HG03108 (cell line): ENCODE measurements around the gene ZNF462.

Experiments used
- ATAC-seq: cut with Tn5 transposase; IDR thresholded peaks from one replicate; pipeline ENCODE4 v1.9.1; 2021; ENCODE audit warnings: moderate library complexity; ENCODE audit not compliant: unreplicated experiment

Gene ZNF462

DNA sequence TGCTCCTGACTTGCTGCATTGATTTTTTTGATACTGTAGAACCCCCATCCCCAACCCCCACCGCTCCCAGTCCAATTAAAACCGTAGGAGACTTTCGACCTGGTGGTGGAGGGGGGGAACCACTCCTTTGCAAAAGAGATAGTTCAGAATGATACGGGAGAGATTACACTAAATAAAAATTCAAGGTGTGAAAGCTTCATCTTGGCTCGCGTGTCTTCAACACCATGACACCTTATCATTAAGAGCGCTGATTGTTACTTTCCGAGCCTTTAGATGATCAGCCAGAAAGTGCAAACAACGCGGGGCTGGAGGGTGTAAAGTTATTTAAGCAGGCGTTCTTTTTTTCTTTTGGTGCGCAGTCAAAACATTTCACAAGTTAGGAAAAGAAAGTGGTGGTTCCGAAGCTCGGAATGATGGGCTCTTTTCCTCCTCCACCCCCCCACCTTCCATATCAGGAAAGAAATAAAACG, 1.3 kb upstream of the ZNF462 start:
- no peak for ATAC-seq

DNA sequence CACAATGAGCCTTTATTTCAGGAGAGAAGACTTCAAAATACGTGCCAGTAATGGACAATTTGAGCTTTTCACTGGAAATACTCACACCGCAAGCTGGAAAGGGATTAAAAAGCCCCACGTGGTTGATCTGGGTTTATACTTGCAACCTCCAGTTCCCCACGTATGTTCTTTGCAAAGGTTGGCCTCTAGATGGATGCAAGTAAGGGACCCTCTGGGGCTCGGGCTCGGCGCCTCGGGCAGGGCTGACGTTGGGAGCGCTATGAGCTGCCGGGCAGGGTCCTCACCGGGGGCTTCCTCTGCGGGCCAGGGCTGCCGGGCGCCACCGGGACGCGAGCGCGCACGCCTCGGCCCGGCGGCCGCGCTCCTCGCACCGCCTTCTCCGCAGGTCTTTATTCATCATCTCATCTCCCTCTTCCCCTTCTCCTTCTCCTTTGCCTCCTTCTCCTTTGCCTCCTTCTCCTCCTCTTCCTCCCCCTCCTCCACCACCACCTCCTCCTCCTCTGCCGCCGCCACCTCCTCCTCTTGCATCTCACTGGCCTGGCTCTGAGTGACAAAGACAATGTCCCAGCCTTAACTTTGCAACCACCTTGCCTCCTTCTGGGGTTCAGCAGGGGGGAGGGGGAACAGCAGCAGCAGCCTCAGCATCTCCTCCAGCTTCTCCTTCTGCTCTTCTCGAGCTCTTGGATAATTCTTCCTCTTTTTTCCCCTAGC, 701 bp upstream of the ZNF462 start:
- no peak for ATAC-seq

DNA sequence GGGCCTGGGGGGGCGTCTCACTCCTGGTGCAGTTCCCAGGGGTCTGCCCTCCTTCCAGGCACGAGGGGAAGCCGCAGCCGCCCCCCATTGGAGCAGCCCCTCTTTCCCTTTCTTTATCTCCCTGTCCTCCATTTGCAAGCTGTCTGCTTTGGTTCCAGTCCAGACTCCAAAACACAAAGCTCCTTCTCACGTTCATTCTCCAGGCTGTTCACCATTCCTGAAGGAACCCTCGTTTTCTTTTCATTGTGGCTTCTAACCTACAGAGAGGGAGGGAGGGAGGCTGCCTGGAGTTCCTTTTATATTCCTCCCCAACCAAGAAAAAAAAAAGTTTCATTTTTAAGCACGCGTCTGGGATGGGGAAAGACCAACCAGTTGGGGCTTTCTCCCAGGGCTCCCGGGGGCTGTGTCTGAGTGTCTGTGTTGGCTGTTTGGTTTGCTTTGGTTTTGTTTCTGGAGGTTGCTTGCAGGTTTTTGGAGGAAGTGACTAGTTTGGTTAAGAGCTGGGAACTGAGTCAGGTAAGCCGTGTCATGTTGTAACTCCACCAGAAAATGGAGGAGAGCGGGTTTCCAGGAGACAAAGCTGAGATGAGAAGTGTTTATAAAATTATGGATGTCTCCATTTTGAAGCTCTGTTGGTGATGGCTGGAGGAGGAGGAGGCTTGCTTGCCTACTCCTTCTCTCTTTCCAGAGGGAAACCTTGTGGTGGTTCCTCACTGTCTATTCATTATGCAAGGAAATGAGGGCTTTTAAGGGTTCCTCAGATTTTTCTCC, 1.6 kb downstream of the ZNF462 start:
- ATAC-seq: no peak

DNA sequence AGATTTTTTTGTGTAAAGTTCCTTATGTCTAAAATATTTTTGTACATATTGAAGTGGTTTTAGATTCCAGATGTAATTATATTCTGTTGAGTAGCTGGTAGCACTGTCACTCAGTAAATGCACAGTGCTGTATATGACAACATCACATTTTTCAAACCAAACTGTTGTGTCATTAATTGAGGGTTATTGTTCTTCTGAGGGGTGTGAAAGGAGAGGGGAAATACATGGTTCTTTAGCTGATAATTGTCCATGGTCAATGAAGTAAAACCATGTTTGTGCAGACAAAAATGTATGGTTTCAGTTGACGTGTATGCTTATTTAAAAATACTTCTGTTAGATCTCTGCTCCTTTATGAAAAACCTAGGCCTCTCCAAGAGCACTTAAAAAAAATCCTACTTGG, 3.3 kb downstream of the ZNF462 start:
- ATAC-seq: no peak

DNA sequence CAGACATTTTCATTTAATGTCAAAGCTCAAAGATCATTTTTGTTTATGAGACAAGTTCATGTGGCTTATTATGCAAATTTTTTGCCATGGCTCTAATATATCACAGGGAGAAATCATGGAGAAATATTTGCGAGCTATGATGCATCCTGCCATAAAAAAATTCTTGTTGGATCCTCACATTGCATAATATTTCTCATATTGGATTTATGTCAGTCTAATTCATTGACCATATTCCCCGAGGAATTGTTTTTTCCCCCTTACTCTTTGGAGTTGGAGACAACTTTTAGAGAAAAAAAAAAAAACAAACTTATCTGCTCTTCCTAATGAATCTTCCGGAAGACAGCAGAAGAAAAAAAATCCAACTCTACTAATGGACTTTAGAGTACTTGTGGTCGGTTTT, 4.3 kb downstream of the ZNF462 start:
- no peak for ATAC-seq

DNA sequence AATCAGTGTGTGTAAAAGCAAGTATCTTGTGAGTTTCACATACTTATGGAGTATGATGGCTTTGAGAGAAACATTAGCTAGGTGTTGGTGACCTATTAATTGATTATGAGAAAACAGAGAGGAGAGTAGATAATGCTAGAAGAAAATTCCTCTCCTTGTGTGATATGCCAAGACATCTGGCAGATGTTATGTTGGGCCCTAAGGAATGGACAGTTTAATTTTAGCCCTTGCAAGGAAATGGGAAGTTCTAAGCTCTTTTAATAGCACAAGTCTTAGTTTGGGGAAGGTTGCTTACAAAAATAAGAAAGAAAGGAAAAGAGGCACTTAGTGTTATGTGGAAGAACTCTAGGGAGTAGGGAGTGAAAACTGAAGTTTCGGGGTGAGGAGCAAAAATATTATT, 5.1 kb downstream of the ZNF462 start:
- ATAC-seq: no peak

DNA sequence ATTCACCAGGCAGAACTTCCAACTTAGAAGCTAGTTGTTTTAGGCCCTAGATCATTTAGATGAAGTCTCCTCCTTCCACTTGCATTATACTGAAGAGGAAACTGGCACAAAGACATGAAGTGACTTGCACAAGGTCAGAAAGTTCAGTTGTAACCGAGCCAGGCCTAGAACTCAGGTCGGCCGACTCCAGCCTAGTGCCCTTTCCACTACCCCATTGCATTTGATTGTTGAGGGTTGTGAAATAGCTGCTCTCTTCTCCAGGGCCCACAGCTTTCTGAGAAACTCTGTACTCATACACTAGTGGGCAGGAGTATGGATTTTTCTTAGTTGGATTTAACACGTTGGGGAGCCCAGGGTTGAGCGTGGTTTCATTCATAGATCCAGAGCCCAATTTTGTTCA, 5.6 kb downstream of the ZNF462 start:
- ATAC-seq: no peak

DNA sequence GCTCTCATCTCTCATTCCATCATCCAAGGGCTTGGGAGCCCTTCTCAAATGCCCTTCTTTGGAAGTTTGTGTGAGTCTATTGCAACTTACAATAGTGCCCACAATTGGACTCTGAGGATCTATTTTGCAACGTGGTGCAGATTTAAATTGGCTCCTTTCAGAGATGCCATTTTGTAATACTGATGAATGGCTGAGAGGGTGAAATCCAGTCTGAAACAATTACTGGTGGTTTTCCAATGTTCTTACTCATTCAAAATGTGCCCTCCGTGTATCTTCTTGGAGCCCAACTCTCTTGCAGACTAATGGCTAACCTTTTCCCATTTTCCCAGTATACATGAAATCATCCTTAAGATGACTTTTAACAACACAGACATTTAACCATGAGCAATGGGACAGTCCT, 6.1 kb downstream of the ZNF462 start:
- no peak for ATAC-seq

DNA sequence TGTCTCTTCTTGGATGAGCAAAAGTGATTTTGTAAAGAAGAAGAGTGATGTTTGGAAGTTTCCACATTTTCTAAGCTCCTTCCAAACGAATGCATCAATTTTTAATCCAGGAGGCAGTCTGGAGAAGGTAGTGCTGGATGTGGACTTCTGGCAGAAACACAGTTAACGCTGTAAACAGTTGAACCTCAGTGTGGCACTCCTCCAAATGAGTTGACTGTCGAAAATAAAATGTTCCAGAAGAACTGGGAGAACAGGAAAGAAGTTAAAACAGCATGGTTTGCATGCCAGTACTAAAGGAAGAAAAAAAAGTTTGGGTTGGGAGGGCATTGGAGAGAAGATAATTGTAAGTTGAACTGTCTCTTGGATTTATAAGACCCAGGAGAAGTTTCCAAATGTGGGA, 6.5 kb downstream of the ZNF462 start:
- ATAC-seq: no peak

DNA sequence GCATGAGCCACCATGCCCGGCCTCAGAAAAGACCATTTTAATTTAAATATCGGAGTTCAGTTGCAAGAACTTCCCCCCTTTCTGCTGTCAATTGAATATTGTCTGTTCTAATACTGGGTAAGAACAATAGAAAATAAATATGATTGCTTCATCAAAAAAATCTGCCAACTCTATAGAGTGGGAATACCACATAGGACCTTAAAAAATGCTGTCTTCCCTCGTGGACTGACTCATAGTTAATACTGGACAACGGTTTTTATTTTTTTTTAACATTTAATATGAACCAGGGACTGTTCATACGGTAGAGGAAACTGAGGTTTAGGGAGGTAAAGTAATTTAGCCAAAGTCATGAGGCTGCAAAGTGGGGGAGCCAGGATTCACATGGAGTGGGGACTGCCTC, 9.7 kb downstream of the ZNF462 start:
- no peak for ATAC-seq

DNA sequence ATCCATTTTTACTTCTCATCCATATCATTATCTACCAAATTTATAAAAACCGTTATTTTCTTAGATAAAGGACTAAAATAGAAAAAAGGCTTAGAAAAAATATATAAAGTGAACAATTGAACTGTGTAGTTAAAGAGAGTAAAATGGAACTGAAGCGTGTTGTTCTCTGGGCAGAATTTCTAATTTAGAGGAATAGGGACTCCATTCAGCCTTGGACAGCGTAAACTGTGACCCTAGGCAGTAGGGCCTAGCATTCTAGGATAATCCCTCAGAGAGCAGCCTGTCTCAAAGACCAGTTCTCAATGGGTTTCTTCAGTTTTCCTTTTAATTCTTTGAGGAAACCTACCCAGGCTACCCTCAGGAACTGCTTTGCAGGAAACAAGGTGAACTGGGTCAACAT, 11.1 kb downstream of the ZNF462 start:
- ATAC-seq: no peak

DNA sequence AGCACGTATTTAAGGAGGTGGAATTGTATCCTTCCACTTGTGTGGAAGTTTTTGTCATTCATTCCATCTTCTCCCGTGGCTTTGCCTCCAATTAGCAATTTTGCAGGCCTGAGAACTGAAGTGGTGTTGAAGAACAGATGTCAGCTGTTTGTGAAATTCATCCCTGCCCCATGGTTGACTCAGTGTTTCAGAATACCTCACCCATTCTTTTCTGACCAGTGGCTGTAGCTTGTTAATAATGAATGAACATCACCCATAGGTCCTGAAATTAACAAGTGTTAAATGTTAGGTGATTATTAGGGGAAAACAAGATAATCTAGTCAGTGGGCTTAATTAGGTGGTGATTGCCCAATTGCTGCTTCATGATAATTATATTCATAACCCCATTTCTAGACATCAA, 11.7 kb downstream of the ZNF462 start:
- no peak for ATAC-seq

DNA sequence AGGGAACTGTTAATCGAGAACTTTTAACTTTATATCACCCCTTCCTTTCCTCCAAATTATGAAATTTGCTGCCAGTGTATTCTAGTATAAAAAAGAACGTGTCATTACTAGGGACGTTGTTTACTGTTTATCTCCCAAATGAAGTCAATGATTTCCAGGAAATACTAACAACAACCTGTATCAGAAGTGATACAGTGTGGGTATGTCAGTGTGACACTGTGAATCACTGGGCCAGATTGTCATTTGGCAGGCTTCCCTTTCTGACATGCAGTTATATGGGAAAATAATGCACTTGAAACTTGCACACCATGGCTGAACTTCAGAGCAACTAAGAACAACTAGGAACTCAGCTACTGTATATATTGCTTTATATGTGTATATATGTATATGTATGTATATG, 12.6 kb downstream of the ZNF462 start:
- ATAC-seq: no peak

DNA sequence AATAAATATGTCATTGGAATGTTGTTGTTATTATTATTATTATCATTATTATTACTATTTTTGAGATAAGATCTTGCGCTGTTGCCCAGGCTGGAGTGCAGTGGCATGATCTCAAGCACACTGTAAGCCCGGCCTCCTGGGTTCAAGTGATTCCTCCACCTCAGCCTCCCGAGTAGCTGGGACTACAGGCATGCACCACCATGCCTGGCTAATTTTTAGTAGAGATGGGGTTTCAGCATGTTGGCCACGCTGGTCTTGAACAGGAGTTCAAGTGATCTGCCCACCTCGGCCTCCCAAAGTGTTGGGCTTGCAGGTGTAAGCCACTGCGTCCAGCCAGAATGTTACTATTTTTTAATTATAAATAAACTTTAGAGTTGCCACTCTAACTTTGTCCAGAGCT, 14.4 kb downstream of the ZNF462 start:
- no peak for ATAC-seq

DNA sequence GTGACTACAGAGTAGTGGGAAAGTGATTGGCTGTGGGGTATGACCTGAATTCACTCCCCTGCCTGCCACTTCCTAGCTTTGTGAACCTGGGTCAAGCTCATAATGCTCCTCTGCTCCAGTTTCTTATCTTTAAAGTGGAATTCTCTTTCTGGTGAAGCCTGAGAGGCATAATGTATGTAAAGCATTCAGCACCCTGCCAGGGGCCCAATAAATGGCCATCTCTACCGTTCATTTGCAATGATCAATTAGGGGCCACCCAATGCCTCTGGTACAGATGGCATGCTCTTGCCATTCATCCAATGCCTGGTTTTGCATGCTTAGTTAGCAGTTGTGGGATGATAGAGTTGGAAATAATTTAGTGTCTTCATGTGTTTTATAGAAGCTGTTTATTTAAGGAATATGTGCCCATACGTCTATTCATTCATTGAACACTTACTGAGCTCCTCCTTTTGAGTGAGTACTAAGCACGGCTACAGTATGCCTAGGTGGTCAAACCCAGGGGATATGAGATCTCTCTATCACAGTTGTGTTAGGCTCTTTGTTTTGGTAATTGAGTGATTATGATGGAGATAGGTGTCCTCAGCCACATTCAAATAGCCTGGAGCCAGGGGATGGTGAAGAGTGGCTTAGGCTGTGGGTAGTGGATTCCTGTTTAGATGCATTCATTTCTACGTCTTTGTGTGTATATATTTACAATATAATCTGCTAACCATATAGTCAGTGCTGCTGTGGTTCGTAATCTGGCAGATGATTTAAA, 15.3 kb downstream of the ZNF462 start:
- ATAC-seq: no peak

DNA sequence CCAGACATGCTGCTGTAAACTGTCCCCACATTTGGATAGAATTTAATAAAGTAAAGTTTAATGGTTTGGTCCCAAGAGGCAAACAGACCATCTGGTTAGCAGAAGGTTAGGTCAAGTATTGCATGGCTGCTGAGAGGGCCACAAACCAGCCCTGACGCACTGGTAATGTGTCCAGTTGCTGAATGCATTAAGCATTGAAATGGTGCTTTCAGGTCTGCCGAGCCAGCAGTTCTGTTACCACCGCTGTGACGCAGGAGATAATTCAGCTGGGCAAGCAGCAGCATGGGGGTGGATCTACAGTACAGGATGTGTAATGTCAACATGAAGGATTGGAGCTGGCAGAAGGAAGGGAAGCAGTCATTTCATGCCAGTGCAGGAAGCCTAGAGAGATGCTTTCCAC, 16.0 kb downstream of the ZNF462 start:
- ATAC-seq: no peak

DNA sequence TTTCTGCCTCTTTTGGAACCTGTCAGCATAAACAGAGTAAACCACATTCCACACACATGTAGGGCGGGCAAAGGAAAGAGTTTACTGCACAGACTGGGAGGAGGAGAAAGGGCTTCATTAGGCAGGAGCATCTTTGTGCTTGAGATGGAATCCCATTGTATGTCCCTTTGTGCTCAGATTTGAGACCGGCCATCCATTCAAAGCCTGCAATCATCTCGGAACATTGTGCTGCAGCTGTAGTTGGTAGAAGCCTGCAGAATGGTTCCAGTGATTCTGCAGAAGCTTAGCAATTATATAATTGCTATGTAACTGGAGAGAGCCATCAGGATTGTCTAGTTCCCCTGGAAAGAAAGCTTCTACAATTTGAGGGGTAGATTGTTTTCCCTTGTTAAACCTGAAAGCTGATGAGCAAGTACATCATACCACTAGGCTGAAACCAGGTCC, 16.5 kb downstream of the ZNF462 start:
- no peak for ATAC-seq

DNA sequence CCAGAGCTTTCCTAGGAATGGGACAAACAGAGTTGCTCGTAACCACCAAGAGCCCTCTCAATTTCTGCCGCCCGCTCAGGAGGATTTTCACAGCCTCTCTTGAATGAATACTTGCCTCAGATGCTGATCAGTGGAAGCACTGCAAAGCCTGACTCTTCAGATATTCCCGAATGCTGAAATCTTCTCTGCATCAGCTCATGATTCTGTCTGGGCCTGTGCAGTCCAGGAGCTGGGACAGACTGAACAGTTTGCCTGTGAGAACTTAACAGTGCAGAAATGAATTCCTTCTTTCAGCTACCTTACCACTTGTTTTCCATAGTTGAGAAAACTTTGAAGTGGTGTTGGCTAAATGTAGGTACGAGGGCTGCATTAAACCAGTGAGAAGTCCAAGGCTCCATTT, 17.1 kb downstream of the ZNF462 start:
- ATAC-seq: no peak

DNA sequence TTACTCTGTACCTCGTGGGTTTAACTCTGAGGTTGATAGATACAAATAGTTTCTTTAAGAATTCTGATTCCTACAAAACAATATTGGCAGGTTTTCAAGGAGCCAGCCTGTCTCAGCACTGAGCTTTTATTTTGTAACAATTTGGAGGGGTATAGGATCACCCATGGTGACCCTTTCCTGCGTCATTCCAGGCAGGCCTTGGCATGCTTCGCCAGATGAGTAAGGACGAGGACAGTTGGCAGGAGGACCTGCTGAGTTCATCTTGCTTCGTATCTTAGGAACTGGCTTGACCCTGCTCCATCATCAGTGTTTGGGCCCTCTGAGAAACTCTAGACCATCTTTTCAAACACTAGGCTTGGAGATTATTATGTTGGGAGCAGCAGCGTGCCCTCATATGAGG, 17.9 kb downstream of the ZNF462 start:
- ATAC-seq: no peak

DNA sequence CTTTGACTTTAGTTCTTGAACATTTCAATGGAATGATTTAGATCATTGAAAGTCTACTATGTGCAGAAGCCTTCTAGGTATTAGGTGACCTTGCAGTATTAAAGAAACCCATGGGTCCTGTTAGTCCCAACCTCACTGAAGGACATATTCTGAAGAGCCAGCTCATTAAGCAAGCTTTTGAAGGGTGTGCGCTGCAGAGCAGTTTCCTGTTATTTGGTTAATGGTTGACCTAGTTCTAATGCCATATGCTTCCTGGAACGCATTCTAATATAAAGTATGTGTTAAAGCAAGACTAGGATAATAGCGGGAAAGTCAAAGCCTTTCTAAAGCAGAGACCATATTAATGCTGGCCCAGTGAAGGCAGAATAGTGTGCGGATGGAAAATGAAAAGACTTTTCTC, 20.1 kb downstream of the ZNF462 start:
- no peak for ATAC-seq

DNA sequence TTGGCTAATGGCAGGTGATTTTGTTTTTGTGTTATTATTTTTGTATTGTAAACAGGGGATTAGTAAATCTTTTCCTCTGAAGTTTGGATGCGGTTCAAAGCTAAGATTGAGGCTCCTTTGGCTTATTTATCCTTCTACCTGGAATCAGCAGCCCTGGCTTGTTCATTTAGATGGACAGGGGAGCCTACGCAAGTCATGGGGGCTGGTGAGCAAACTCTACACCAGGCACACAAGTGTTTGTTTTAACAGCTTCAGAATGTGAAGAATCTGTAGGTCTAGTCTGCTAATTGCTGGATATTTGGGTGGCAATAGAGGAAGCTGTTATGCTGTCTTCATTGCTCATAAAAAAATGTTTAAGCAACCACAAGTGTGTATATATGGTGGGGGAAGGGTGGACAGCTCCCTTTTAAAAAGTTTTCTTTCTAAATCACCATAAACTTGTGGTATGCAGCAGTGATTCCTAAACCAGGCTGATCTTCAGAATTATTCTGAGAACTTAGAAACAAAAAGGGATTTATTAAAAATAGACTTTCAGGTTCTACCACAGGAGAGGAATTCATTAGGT, 20.7 kb downstream of the ZNF462 start:
- ATAC-seq: no peak

DNA sequence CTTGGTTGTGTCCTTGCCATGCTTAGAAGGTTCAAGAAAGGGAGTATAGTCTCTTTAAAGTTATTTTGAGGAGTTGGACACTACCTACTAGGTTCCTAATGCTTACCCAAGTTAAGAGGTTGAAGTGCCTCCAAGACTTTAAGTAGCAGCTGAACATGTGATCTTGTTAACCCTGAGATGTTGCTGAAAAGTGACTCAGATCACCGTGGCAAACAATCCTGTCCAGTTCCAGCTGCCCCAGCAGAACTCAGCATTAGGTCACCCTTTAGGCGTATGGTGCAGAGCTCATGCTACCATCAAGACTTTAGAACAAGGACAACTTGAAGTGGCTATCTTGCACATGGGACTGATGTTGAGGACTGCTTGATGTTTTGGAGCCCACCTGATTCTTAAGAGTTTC, 22.5 kb downstream of the ZNF462 start:
- no peak for ATAC-seq
